Memory B cell (primary cell): ENCODE results near the gene NME4.
"Not testable (repeated sequence)": the region's sequence is repeated elsewhere in the genome, so short reads cannot be mapped to it uniquely, and the experiment has no call there.

Experiments used
- ATAC-seq: fragments of 150-1000 bp; cut with Tn5 transposase; 2 replicates; pipeline ENCODE4 v1.10.0; 2021; ENCODE audit warnings: low read depth, mild to moderate bottlenecking, moderate library complexity
- DNase-seq, 2 donors: peaks; one replicate each; pipeline ENCODE4 v3.0.0; 2022; ENCODE audit warnings: low spot score in 2 of 2
- H3K27ac Mint-ChIP-seq: one replicate; pipeline ENCODE4 v1.8.0; 2022; ENCODE audit warnings: mild to moderate bottlenecking, moderate library complexity, mixed read lengths
- H3K27me3 Mint-ChIP-seq: one replicate; pipeline ENCODE4 v1.8.0; 2022; ENCODE audit warnings: mixed read lengths
- H3K36me3 Mint-ChIP-seq: one replicate; pipeline ENCODE4 v1.8.0; 2022; ENCODE audit warnings: mild to moderate bottlenecking, mixed read lengths
- H3K4me1 Mint-ChIP-seq: one replicate; pipeline ENCODE4 v1.8.0; 2022; ENCODE audit warnings: mixed read lengths
- H3K4me3 Mint-ChIP-seq: one replicate; pipeline ENCODE4 v1.8.0; 2022; ENCODE audit warnings: mild to moderate bottlenecking, moderate library complexity, mixed read lengths
- H3K9me3 Mint-ChIP-seq: one replicate; pipeline ENCODE4 v1.8.0; 2022; ENCODE audit warnings: mixed read lengths

NME4 gene

GRCh38 chr16:359871-360697 lies 36.9 kb upstream of the NME4 start:
- no peaks in the 10 kb centered on the region for H3K36me3 Mint-ChIP-seq

GRCh38 chr16:360698-361336 lies 36.2 kb upstream of the NME4 start:
- ATAC-seq = no peak
- peaks cover 10% of the 10 kb centered on the region for H3K27me3 Mint-ChIP-seq
- H3K36me3 Mint-ChIP-seq = no peaks in the 10 kb centered on the region
- H3K4me3 Mint-ChIP-seq = no peak overlapping the region
- peaks cover 5% of the 10 kb centered on the region for H3K4me1 Mint-ChIP-seq
- no peak for DNase-seq
- H3K9me3 Mint-ChIP-seq = no peaks in the 10 kb centered on the region
- no peak overlapping the region for H3K27ac Mint-ChIP-seq

More at GRCh38 chr16:359871-360697, 36.9 kb upstream of the NME4 start:
- Mint-ChIP-seq H3K4me3 (no peak overlapping the region), H3K4me1 (peaks cover 5% of the 10 kb centered on the region), H3K27ac (no peak overlapping the region), H3K27me3 (peaks cover 10% of the 10 kb centered on the region), H3K9me3 (no peaks in the 10 kb centered on the region)
- no peak for DNase-seq
- no peak for ATAC-seq

GRCh38 chr16:361341-361871 lies 35.6 kb upstream of the NME4 start:
- DNase-seq (no peak), ATAC-seq (no peak)
- no peaks in the 10 kb centered on the region for H3K36me3 Mint-ChIP-seq
- peaks cover 5% of the 10 kb centered on the region for H3K4me1 Mint-ChIP-seq
- H3K27ac Mint-ChIP-seq = no peak overlapping the region
- no peak overlapping the region for H3K4me3 Mint-ChIP-seq
- H3K9me3 Mint-ChIP-seq = no peaks in the 10 kb centered on the region
- peaks cover 10% of the 10 kb centered on the region for H3K27me3 Mint-ChIP-seq

- DNase-seq (peak; percentile 56 to 67), ATAC-seq (peak; percentile 96)
- Mint-ChIP-seq H3K4me1 (peaks cover 5% of the 10 kb centered on the region), H3K9me3 (no peaks in the 10 kb centered on the region), H3K27ac (no peak overlapping the region), H3K36me3 (peaks cover 4% of the 10 kb centered on the region), H3K4me3 (no peak overlapping the region), H3K27me3 (peaks cover 10% of the 10 kb centered on the region)
These were observed 34.9 kb upstream of the NME4 start for GRCh38 chr16:361872-362701.

- H3K4me1 Mint-ChIP-seq = not testable (repeated sequence)
These were observed 34.3 kb upstream of the NME4 start for GRCh38 chr16:362702-362999.

GRCh38 chr16:363110-363765 lies 33.8 kb upstream of the NME4 start:
- Mint-ChIP-seq H3K4me1 (peaks cover 5% of the 10 kb centered on the region), H3K36me3 (peaks cover 7% of the 10 kb centered on the region), H3K9me3 (no peaks in the 10 kb centered on the region), H3K27ac (no peak overlapping the region), H3K4me3 (no peak overlapping the region), H3K27me3 (peaks cover 10% of the 10 kb centered on the region)
- DNase-seq (no peak), ATAC-seq (no peak)

More at GRCh38 chr16:362702-362999, 34.3 kb upstream of the NME4 start:
- DNase-seq, H3K9me3 Mint-ChIP-seq, H3K4me3 Mint-ChIP-seq, H3K36me3 Mint-ChIP-seq, H3K27ac Mint-ChIP-seq, ATAC-seq: not testable (repeated sequence)
- peaks cover 10% of the 10 kb centered on the region for H3K27me3 Mint-ChIP-seq

GRCh38 chr16:363766-364490 lies 33.1 kb upstream of the NME4 start:
- peaks cover 10% of the 10 kb centered on the region for H3K27me3 Mint-ChIP-seq
- no peak for ATAC-seq
- H3K4me3 Mint-ChIP-seq = no peak overlapping the region
- no peak overlapping the region for H3K27ac Mint-ChIP-seq
- H3K9me3 Mint-ChIP-seq = no peaks in the 10 kb centered on the region
- peaks cover 5% of the 10 kb centered on the region for H3K4me1 Mint-ChIP-seq
- peaks cover 11% of the 10 kb centered on the region for H3K36me3 Mint-ChIP-seq
- no peak for DNase-seq

GRCh38 chr16:364595-365491 lies 32.2 kb upstream of the NME4 start:
- H3K4me1 Mint-ChIP-seq = peaks cover 7% of the 10 kb centered on the region
- H3K27me3 Mint-ChIP-seq = peaks cover 10% of the 10 kb centered on the region
- H3K9me3 Mint-ChIP-seq = no peaks in the 10 kb centered on the region
- no peak overlapping the region for H3K27ac Mint-ChIP-seq
- ATAC-seq (no peak), DNase-seq (no peak)
- H3K4me3 Mint-ChIP-seq = no peak overlapping the region
- peaks cover 12% of the 10 kb centered on the region for H3K36me3 Mint-ChIP-seq

GRCh38 chr16:366476-366875 lies 30.5 kb upstream of the NME4 start:
- H3K27me3 Mint-ChIP-seq = peaks cover 10% of the 10 kb centered on the region
- H3K27ac Mint-ChIP-seq = no peak overlapping the region
- ATAC-seq (no peak), DNase-seq (no peak)
- H3K4me1 Mint-ChIP-seq = peaks cover 11% of the 10 kb centered on the region
- H3K9me3 Mint-ChIP-seq = no peaks in the 10 kb centered on the region
- H3K36me3 Mint-ChIP-seq = peaks cover 15% of the 10 kb centered on the region
- H3K4me3 Mint-ChIP-seq = no peak overlapping the region

GRCh38 chr16:367333-367903 lies 29.6 kb upstream of the NME4 start:
- Mint-ChIP-seq H3K4me3 (no peak overlapping the region), H3K27me3 (peaks cover 6% of the 10 kb centered on the region), H3K4me1 (peaks cover 6% of the 10 kb centered on the region), H3K9me3 (no peaks in the 10 kb centered on the region), H3K27ac (no peak overlapping the region), H3K36me3 (peaks cover 15% of the 10 kb centered on the region)
- DNase-seq = no peak
- no peak for ATAC-seq

- H3K36me3 Mint-ChIP-seq = peaks cover 18% of the 10 kb centered on the region
- H3K4me1 Mint-ChIP-seq = peaks cover 6% of the 10 kb centered on the region
- H3K27ac Mint-ChIP-seq = no peak overlapping the region
- H3K9me3 Mint-ChIP-seq = no peaks in the 10 kb centered on the region
- no peak for DNase-seq
- no peak overlapping the region for H3K4me3 Mint-ChIP-seq
- no peak for ATAC-seq
- peaks cover 3% of the 10 kb centered on the region for H3K27me3 Mint-ChIP-seq
These were observed 28.4 kb upstream of the NME4 start for GRCh38 chr16:368388-369158.
